ENCODE data around the gene SLC1A7. TPM values are rescaled to one million over a fixed set of nuclear protein-coding genes. Genes with fewer than 3 reads are reported as not detected.

The SLC1A7 gene
- total and polyA plus RNA-seq, 2 experiments from 2014 or later: not detected

DNA sequence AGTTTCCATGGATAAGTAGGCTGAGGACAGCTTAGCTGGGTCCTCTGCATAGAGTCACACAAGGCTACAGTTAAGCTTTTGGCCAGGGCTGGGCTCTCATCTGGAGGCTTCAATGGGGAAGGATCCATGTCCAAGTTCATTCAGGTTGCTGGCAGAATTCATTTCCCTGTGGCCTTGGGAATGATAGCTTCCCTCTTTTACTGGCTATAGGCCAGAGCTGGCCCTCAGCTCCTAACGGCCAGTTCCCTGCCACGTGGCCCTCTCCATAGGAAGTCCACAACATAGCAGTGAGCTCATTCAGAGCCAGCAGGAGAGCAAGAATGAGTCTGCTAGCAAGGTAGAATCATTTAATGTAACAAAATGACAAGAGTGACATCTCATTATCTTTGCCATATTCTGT, 95.5 kb downstream of the SLC1A7 start:
- peak; percentile 55 for ATAC-seq
- no peaks in the 10 kb centered on the region for H3K36me3 Mint-ChIP-seq (ENCODE audit: low read depth)

GRCh38 chr1:53044926-53045325, 97.5 kb downstream of the SLC1A7 start:
- peaks cover 2% of the 10 kb centered on the region for H3K27me3 Mint-ChIP-seq (ENCODE audit: insufficient read depth, low read depth, poor library complexity)
- H3K9me2 ChIP-seq (ENCODE audit: insufficient read depth): no peaks in the 10 kb centered on the region
- TF ChIP-seq EZH2phosphoT487 (IDR thresholded peaks at IDR 0.05; ENCODE audit: unreplicated experiment) (no peak), CREB1 (CRISPR knock-in tag; IDR thresholded peaks at IDR 0.05; ENCODE audit: low read depth) (no peak), STAT1 (IDR thresholded peaks at IDR 0.05; ENCODE audit: unreplicated experiment) (no peak), EZH2 (IDR thresholded peaks at IDR 0.05; ENCODE audit: low read depth, unreplicated experiment) (no peak), ZNF114 (CRISPR knock-in tag; IDR thresholded peaks at IDR 0.05) (no peak), ZNF331 (CRISPR knock-in tag; IDR thresholded peaks at IDR 0.05; ENCODE audit: low read depth) (no peak), NANOG (IDR thresholded peaks at IDR 0.05; ENCODE audit: borderline replicate concordance) (no peak)
- TF ChIP-seq, protein P1, sequence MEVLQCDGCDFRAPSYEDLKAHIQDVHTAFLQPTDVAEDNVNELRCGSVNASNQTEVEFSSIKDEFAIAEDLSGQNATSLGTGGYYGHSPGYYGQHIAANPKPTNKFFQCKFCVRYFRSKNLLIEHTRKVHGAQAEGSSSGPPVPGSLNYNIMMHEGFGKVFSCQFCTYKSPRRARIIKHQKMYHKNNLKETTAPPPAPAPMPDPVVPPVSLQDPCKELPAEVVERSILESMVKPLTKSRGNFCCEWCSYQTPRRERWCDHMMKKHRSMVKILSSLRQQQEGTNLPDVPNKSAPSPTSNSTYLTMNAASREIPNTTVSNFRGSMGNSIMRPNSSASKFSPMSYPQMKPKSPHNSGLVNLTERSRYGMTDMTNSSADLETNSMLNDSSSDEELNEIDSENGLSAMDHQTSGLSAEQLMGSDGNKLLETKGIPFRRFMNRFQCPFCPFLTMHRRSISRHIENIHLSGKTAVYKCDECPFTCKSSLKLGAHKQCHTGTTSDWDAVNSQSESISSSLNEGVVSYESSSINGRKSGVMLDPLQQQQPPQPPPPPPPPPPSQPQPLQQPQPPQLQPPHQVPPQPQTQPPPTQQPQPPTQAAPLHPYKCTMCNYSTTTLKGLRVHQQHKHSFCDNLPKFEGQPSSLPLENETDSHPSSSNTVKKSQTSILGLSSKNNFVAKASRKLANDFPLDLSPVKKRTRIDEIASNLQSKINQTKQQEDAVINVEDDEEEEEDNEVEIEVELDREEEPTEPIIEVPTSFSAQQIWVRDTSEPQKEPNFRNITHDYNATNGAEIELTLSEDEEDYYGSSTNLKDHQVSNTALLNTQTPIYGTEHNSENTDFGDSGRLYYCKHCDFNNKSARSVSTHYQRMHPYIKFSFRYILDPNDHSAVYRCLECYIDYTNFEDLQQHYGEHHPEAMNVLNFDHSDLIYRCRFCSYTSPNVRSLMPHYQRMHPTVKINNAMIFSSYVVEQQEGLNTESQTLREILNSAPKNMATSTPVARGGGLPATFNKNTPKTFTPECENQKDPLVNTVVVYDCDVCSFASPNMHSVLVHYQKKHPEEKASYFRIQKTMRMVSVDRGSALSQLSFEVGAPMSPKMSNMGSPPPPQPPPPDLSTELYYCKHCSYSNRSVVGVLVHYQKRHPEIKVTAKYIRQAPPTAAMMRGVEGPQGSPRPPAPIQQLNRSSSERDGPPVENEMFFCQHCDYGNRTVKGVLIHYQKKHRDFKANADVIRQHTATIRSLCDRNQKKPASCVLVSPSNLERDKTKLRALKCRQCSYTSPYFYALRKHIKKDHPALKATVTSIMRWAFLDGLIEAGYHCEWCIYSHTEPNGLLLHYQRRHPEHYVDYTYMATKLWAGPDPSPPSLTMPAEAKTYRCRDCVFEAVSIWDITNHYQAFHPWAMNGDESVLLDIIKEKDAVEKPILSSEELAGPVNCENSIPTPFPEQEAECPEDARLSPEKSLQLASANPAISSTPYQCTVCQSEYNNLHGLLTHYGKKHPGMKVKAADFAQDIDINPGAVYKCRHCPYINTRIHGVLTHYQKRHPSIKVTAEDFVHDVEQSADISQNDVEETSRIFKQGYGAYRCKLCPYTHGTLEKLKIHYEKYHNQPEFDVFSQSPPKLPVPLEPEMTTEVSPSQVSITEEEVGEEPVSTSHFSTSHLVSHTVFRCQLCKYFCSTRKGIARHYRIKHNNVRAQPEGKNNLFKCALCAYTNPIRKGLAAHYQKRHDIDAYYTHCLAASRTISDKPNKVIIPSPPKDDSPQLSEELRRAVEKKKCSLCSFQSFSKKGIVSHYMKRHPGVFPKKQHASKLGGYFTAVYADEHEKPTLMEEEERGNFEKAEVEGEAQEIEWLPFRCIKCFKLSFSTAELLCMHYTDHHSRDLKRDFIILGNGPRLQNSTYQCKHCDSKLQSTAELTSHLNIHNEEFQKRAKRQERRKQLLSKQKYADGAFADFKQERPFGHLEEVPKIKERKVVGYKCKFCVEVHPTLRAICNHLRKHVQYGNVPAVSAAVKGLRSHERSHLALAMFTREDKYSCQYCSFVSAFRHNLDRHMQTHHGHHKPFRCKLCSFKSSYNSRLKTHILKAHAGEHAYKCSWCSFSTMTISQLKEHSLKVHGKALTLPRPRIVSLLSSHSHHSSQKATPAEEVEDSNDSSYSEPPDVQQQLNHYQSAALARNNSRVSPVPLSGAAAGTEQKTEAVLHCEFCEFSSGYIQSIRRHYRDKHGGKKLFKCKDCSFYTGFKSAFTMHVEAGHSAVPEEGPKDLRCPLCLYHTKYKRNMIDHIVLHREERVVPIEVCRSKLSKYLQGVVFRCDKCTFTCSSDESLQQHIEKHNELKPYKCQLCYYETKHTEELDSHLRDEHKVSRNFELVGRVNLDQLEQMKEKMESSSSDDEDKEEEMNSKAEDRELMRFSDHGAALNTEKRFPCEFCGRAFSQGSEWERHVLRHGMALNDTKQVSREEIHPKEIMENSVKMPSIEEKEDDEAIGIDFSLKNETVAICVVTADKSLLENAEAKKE (CRISPR knock-in tag; IDR thresholded peaks at IDR 0.05): no peak
- TF ChIP-seq, protein P2, sequence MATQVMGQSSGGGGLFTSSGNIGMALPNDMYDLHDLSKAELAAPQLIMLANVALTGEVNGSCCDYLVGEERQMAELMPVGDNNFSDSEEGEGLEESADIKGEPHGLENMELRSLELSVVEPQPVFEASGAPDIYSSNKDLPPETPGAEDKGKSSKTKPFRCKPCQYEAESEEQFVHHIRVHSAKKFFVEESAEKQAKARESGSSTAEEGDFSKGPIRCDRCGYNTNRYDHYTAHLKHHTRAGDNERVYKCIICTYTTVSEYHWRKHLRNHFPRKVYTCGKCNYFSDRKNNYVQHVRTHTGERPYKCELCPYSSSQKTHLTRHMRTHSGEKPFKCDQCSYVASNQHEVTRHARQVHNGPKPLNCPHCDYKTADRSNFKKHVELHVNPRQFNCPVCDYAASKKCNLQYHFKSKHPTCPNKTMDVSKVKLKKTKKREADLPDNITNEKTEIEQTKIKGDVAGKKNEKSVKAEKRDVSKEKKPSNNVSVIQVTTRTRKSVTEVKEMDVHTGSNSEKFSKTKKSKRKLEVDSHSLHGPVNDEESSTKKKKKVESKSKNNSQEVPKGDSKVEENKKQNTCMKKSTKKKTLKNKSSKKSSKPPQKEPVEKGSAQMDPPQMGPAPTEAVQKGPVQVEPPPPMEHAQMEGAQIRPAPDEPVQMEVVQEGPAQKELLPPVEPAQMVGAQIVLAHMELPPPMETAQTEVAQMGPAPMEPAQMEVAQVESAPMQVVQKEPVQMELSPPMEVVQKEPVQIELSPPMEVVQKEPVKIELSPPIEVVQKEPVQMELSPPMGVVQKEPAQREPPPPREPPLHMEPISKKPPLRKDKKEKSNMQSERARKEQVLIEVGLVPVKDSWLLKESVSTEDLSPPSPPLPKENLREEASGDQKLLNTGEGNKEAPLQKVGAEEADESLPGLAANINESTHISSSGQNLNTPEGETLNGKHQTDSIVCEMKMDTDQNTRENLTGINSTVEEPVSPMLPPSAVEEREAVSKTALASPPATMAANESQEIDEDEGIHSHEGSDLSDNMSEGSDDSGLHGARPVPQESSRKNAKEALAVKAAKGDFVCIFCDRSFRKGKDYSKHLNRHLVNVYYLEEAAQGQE (IDR thresholded peaks at IDR 0.05; ENCODE audit: unreplicated experiment): no peak

More for the DNA sequence above, 95.5 kb downstream of the SLC1A7 start:
- Mint-ChIP-seq H3K4me1 (peaks cover 37% of the 10 kb centered on the region; the same call in 2 of the 3 replicates), H3K27ac (no peak overlapping the region), H3K9me3 (no peaks in the 10 kb centered on the region), H3K27me3 (ENCODE audit: insufficient read depth, low read depth, poor library complexity) (no peaks in the 10 kb centered on the region), H3K4me3 (no peak overlapping the region)
- Histone ChIP-seq H3K4me1 (ENCODE audit: insufficient read depth) (peaks cover 39% of the 10 kb centered on the region), H4K20me1 (replicated peaks; ENCODE audit: insufficient read depth) (no peaks in the 10 kb centered on the region), H2AFZ (no peak overlapping the region), H3F3A (replicated peaks; ENCODE audit: low read depth) (no peaks in the 10 kb centered on the region), H3K27me3 (ENCODE audit: insufficient read depth) (no peaks in the 10 kb centered on the region), H3K9me2 (ENCODE audit: insufficient read depth) (no peaks in the 10 kb centered on the region), H3K79me2 (replicated peaks; ENCODE audit: insufficient read depth) (no peaks in the 10 kb centered on the region), H3K27ac (ENCODE audit: low read depth) (no peak overlapping the region), H3K4me3 (no peak overlapping the region), H3K4me2 (no peak overlapping the region), H3K36me3 (ENCODE audit: insufficient read depth) (no peaks in the 10 kb centered on the region)
- TF ChIP-seq POLR2AphosphoS5 (IDR thresholded peaks at IDR 0.05; ENCODE audit: low read depth) (no peak), EZH2 (IDR thresholded peaks at IDR 0.05; ENCODE audit: low read depth, unreplicated experiment) (no peak), ETS1 (IDR thresholded peaks at IDR 0.05) (no peak), CREB1 (CRISPR knock-in tag; IDR thresholded peaks at IDR 0.05; ENCODE audit: low read depth) (no peak)
- no peak for DNase-seq (ENCODE audit: low spot score)

More at GRCh38 chr1:53044926-53045325, 97.5 kb downstream of the SLC1A7 start:
- no peak for ATAC-seq
- H3K36me3 ChIP-seq (ENCODE audit: insufficient read depth): no peaks in the 10 kb centered on the region
- no peak overlapping the region for H3K27ac ChIP-seq (ENCODE audit: low read depth)
- no peaks in the 10 kb centered on the region; the same call in 2 of the 3 replicates for H3K36me3 Mint-ChIP-seq (ENCODE audit: low read depth)
- no peaks in the 10 kb centered on the region for H4K20me1 ChIP-seq (replicated peaks; ENCODE audit: insufficient read depth)
- H3K27me3 ChIP-seq (ENCODE audit: insufficient read depth): no peaks in the 10 kb centered on the region
- H2AFZ ChIP-seq: no peak overlapping the region
- H3K4me3 Mint-ChIP-seq: no peak overlapping the region
- DNase-seq (ENCODE audit: low spot score): no peak
- no peaks in the 10 kb centered on the region for H3F3A ChIP-seq (replicated peaks; ENCODE audit: low read depth)
- no peaks in the 10 kb centered on the region for H3K9me3 Mint-ChIP-seq
- H3K79me2 ChIP-seq (replicated peaks; ENCODE audit: insufficient read depth): no peaks in the 10 kb centered on the region
- no peak overlapping the region for H3K4me3 ChIP-seq
- peaks cover 28% of the 10 kb centered on the region; the same call in 2 of the 3 replicates for H3K4me1 Mint-ChIP-seq
- H3K4me2 ChIP-seq: no peak overlapping the region
- H3K27ac Mint-ChIP-seq: no peak overlapping the region
- H3K4me1 ChIP-seq (ENCODE audit: insufficient read depth): peaks cover 30% of the 10 kb centered on the region
